ENCODE data around the gene ITGA5. TPM values are rescaled to one million over a fixed set of nuclear protein-coding genes. Genes with fewer than 3 reads are reported as not detected.

ITGA5 gene
- total and polyA plus RNA-seq, 9 of the 15 experiments (the other 6 are each of a cell fraction or from before 2014, with no cell fraction given): 9.1 to 82.1 (median 47.4) TPM

- TF ChIP-seq ZNF407 (IDR thresholded peaks at IDR 0.05; ENCODE audit: low read depth) (no peak), ZNF586 (CRISPR knock-in tag; conservative IDR thresholded peaks at IDR 0.05) (no peak), ZNF639 (CRISPR knock-in tag; conservative IDR thresholded peaks at IDR 0.05 in 1 of 2, IDR thresholded peaks at IDR 0.05 in 1 of 2) (no peak), SAP30 (IDR thresholded peaks at IDR 0.05; ENCODE audit: borderline replicate concordance, insufficient read depth, low read depth, low read length, poor library complexity, severe bottlenecking) (no peak), ZNF232 (CRISPR knock-in tag; IDR thresholded peaks at IDR 0.05) (no peak), RERE (CRISPR knock-in tag; IDR thresholded peaks at IDR 0.05; ENCODE audit: borderline replicate concordance) (no peak), ZNF23 (CRISPR knock-in tag; IDR thresholded peaks at IDR 0.05) (no peak), CCAR2 (IDR thresholded peaks at IDR 0.05; ENCODE audit: low read depth, low read length) (no peak), SRSF9 (IDR thresholded peaks at IDR 0.05; ENCODE audit: borderline replicate concordance, low read depth, low read length) (no peak), TARDBP (IDR thresholded peaks at IDR 0.05) (no peak), NFYB (IDR thresholded peaks at IDR 0.05; ENCODE audit: extremely low read depth, insufficient read length) (no peak), CSDE1 (IDR thresholded peaks at IDR 0.05) (no peak), CXXC5 (CRISPR knock-in tag; IDR thresholded peaks at IDR 0.05) (no peak)
Measured at GRCh38 chr12:54387114-54387467, 32.0 kb downstream of the ITGA5 start (continued).
